H9 (cell line): ENCODE data around the gene DDIT4. TPM values are rescaled to one million over a fixed set of nuclear protein-coding genes. Genes with fewer than 3 reads are reported as not detected.

Experiments used
- DNase-seq: peaks from one replicate; pipeline ENCODE4 v3.0.0-alpha.2; 2017
- H2AFZ ChIP-seq: one replicate; pipeline ENCODE4 v1.6.1; 2013; ENCODE audit warnings: mild to moderate bottlenecking, low read length, control low read depth, moderate library complexity
- H2AK5ac ChIP-seq: 2 replicates; pipeline ENCODE4 v1.6.1; 2013; ENCODE audit warnings: low read length, control low read depth, mixed read lengths; ENCODE audit not compliant: insufficient read length
- H2BK120ac ChIP-seq: one replicate; pipeline ENCODE4 v1.6.1; 2013; ENCODE audit warnings: low read depth, mild to moderate bottlenecking, low read length, control low read depth, inconsistent platforms; ENCODE audit not compliant: poor library complexity, severe bottlenecking
- H2BK12ac ChIP-seq: 2 replicates; pipeline ENCODE4 v1.6.1; 2013; ENCODE audit warnings: low read length, control low read depth, mixed read lengths, low read depth; ENCODE audit not compliant: insufficient read length
- H2BK15ac ChIP-seq: 2 replicates; pipeline ENCODE4 v1.6.1; 2013; ENCODE audit warnings: low read depth, low read length, control low read depth
- H2BK20ac ChIP-seq: one replicate; pipeline ENCODE4 v1.6.1; 2013; ENCODE audit warnings: low read depth, mild to moderate bottlenecking, low read length, control low read depth, inconsistent platforms; ENCODE audit not compliant: poor library complexity, severe bottlenecking
- H2BK5ac ChIP-seq: 2 replicates; pipeline ENCODE4 v1.6.1; 2013; ENCODE audit warnings: low read length, control low read depth, mixed read lengths; ENCODE audit not compliant: insufficient read length
- H3K14ac ChIP-seq: 2 replicates; pipeline ENCODE4 v1.6.1; 2013; ENCODE audit warnings: low read length, control low read depth; ENCODE audit not compliant: insufficient read depth
- H3K18ac ChIP-seq: 2 replicates; pipeline ENCODE4 v1.6.1; 2013; ENCODE audit warnings: low read depth, mild to moderate bottlenecking, mixed read lengths, low read length, control low read depth; ENCODE audit not compliant: insufficient read length
- H3K23ac ChIP-seq: 2 replicates; pipeline ENCODE4 v1.6.1; 2013; ENCODE audit warnings: low read length, control low read depth, mixed read lengths, low read depth; ENCODE audit not compliant: insufficient read length
- H3K23me2 ChIP-seq: 2 replicates; pipeline ENCODE4 v1.6.1; 2013; ENCODE audit warnings: low read depth, mild to moderate bottlenecking, mixed read lengths, low read length, control low read depth; ENCODE audit not compliant: insufficient read length, poor library complexity, severe bottlenecking
- H3K27ac ChIP-seq: 2 replicates; pipeline ENCODE4 v1.5.1; 2013; ENCODE audit warnings: low read length, control low read depth, mixed read lengths, low read depth; ENCODE audit not compliant: insufficient read length
- H3K27me3 ChIP-seq: 2 replicates; pipeline ENCODE4 v1.6.1; 2013; ENCODE audit warnings: low read length, control low read depth, inconsistent platforms; ENCODE audit not compliant: insufficient read depth
- H3K4ac ChIP-seq: 2 replicates; pipeline ENCODE4 v1.6.1; 2013; ENCODE audit warnings: low read depth, mild to moderate bottlenecking, control low read depth, inconsistent platforms, low read length, moderate library complexity
- H3K4me1 ChIP-seq: 2 replicates; pipeline ENCODE4 v1.6.1; 2013; ENCODE audit warnings: low read length, control low read depth, inconsistent platforms; ENCODE audit not compliant: insufficient read depth
- H3K4me2 ChIP-seq: 2 replicates; pipeline ENCODE4 v1.6.1; 2013; ENCODE audit warnings: low read length, control low read depth, mixed read lengths; ENCODE audit not compliant: insufficient read length, insufficient read depth
- H3K56ac ChIP-seq: 2 replicates; pipeline ENCODE4 v1.6.1; 2013; ENCODE audit warnings: low read depth, mild to moderate bottlenecking, mixed read lengths, low read length, control low read depth; ENCODE audit not compliant: insufficient read length
- H3K79me1 ChIP-seq: 2 replicates; pipeline ENCODE4 v1.6.1; 2013; ENCODE audit warnings: low read depth, mild to moderate bottlenecking, moderate library complexity, low read length, control low read depth, inconsistent platforms; ENCODE audit not compliant: insufficient read depth, poor library complexity, severe bottlenecking
- H3K79me2 ChIP-seq: 2 replicates; pipeline ENCODE4 v1.6.1; 2013; ENCODE audit warnings: low read length, control low read depth, inconsistent platforms; ENCODE audit not compliant: insufficient read depth
- H3K9ac ChIP-seq: 2 replicates; pipeline ENCODE4 v1.6.1; 2013; ENCODE audit warnings: low read length, control low read depth, mixed read lengths; ENCODE audit not compliant: insufficient read length; ENCODE audit errors: extremely low read depth
- H3K9me3 ChIP-seq: one replicate; pipeline ENCODE4 v1.6.1; 2013; ENCODE audit warnings: low read depth, low read length, inconsistent platforms; ENCODE audit not compliant: control insufficient read depth
- H3T11ph ChIP-seq: one replicate; pipeline ENCODE4 v1.6.1; 2013; ENCODE audit warnings: mild to moderate bottlenecking, low read length, control low read depth, inconsistent platforms
- H4K20me1 ChIP-seq: one replicate; pipeline ENCODE4 v1.6.1; 2013; ENCODE audit not compliant: control insufficient read depth, insufficient read length, insufficient read depth
- H4K5ac ChIP-seq: 2 replicates; pipeline ENCODE4 v1.6.1; 2013; ENCODE audit warnings: low read depth, mild to moderate bottlenecking, mixed read lengths, low read length, control low read depth; ENCODE audit not compliant: insufficient read length
- H4K8ac ChIP-seq: replicated peaks from 2 replicates; pipeline ENCODE4 v1.6.1; 2013; ENCODE audit warnings: low read length, control low read depth, mixed read lengths, low read depth; ENCODE audit not compliant: insufficient read length
- H4K91ac ChIP-seq: 2 replicates; pipeline ENCODE4 v1.6.1; 2013; ENCODE audit warnings: low read depth, mild to moderate bottlenecking, moderate library complexity, mixed read lengths, low read length, control low read depth; ENCODE audit not compliant: insufficient read length
- H3K27ac Mint-ChIP-seq, 3 experiments: 2 replicates in 2 of 3; 3 replicates in 1 of 3; pipeline ENCODE4 v1.8.0; 2020 to 2021; ENCODE audit warnings: mixed read lengths in 3 of 3, mild to moderate bottlenecking in 1 of 3, moderate library complexity in 1 of 3
- H3K27me3 Mint-ChIP-seq: 2 replicates; pipeline ENCODE4 v1.8.0; 2021; ENCODE audit warnings: low read depth, mild to moderate bottlenecking, moderate library complexity, mixed read lengths
- H3K36me3 Mint-ChIP-seq, 3 experiments: 2 replicates in 2 of 3; 3 replicates in 1 of 3; pipeline ENCODE4 v1.8.0; 2020 to 2021; ENCODE audit warnings: low read depth in 3 of 3, mixed read lengths in 3 of 3; ENCODE audit not compliant: insufficient read depth in 1 of 3
- H3K4me1 Mint-ChIP-seq, 2 experiments: 2 replicates each; pipeline ENCODE4 v1.8.0; 2020; ENCODE audit warnings: mixed read lengths in 2 of 2
- H3K4me3 Mint-ChIP-seq, 2 experiments: 2 replicates in 1 of 2; 3 replicates in 1 of 2; pipeline ENCODE4 v1.8.0; 2020 to 2021; ENCODE audit warnings: mild to moderate bottlenecking in 2 of 2, mixed read lengths in 2 of 2, moderate library complexity in 1 of 2
- H3K9me3 Mint-ChIP-seq, 2 experiments: 2 replicates in 1 of 2; 3 replicates in 1 of 2; pipeline ENCODE4 v1.8.0; 2020; ENCODE audit warnings: mild to moderate bottlenecking in 2 of 2, mixed read lengths in 2 of 2, moderate library complexity in 1 of 2
- CTCF ChIP-seq: fragments of 200-600 bp; sonication (generic); conservative IDR thresholded peaks from 3 replicates; pipeline ENCODE4 v1.8.0; 2021; ENCODE audit warnings: antibody characterized with exemption, mild to moderate bottlenecking
- WGBS: extraction: QIAGEN DNeasy Blood & Tissue Kit; methylation state at CpG from one replicate; pipeline ENCODE4 v1.1.7; 2013; ENCODE audit warnings: missing lambda C conversion rate, low lambda C conversion rate, mixed read lengths; ENCODE audit not compliant: insufficient read length; ENCODE audit errors: extremely low coverage; 5-methylcytosine and 5-hydroxymethylcytosine counted together
- total RNA-seq: library from RNA; stranded (reverse); gene quantifications from 2 replicates; pipeline ENCODE4 v1.2.1, GENCODE V29; 2021

DDIT4 gene
- total RNA-seq, 1 experiment from 2014 or later, result 84.0 TPM

- H4K91ac ChIP-seq, result no peak overlapping the region
- no peaks in the 10 kb centered on the region for H4K20me1 ChIP-seq
- H3K27me3 ChIP-seq, result no peaks in the 10 kb centered on the region
- Mint-ChIP-seq H3K36me3 (no peaks in the 10 kb centered on the region; a peak in 1 of 7 replicates), H3K27ac (no peak overlapping the region), H3K9me3 (no peaks in the 10 kb centered on the region; a peak in 1 of 5 replicates), H3K4me3 (no peak overlapping the region), H3K4me1 (peaks cover 17 to 19% of the 10 kb centered on the region in 2 experiments), H3K27me3 (peaks cover 4% of the 10 kb centered on the region)
- H2BK12ac ChIP-seq, result no peak overlapping the region
- no peaks in the 10 kb centered on the region for H3K23me2 ChIP-seq
- H3K79me2 ChIP-seq, result no peaks in the 10 kb centered on the region
- no peaks in the 10 kb centered on the region for H3K9me3 ChIP-seq
- H2BK5ac ChIP-seq, result no peak overlapping the region
- H2BK20ac ChIP-seq, result no peak overlapping the region
- no peak overlapping the region for H3K56ac ChIP-seq
- H2BK15ac ChIP-seq, result no peak overlapping the region
- H2AK5ac ChIP-seq, result no peak overlapping the region
- no peak overlapping the region for H3K4me2 ChIP-seq
- H3K4me1 ChIP-seq, result peaks cover 9% of the 10 kb centered on the region; the same call in 1 of the 2 replicates
- no peak overlapping the region for H3K4ac ChIP-seq
- no peaks in the 10 kb centered on the region for H3K79me1 ChIP-seq
- no peak for DNase-seq
- no peak overlapping the region for H3K9ac ChIP-seq
- no peak overlapping the region for H4K5ac ChIP-seq
- H4K8ac ChIP-seq, result no peak overlapping the region
- H3T11ph ChIP-seq, result no peak overlapping the region
- no peak overlapping the region for H3K18ac ChIP-seq
- no peak for TF ChIP-seq CTCF
- no peak overlapping the region for H3K23ac ChIP-seq
- H3K14ac ChIP-seq, result no peak overlapping the region
- H2BK120ac ChIP-seq, result no peak overlapping the region
- no CpG with 5 or more reads among the region's 7 CpGs for WGBS
- H2AFZ ChIP-seq, result no peak overlapping the region
- no peak overlapping the region for H3K27ac ChIP-seq
Measured at GRCh38 chr10:72308320-72308987, 34.7 kb downstream of the DDIT4 start.
